ENCODE results near the gene PIEZO1.

- TF ChIP-seq CTCF (conservative IDR thresholded peaks at IDR 0.05 in 1 of 2, IDR thresholded peaks at IDR 0.05 in 1 of 2; ENCODE audit: extremely low read depth in 1 of 2, insufficient read depth in 1 of 2, low read depth in 1 of 2, low read length in 2 of 2): no peak
- no peak for TF ChIP-seq EZH2 (IDR thresholded peaks at IDR 0.05; ENCODE audit: borderline replicate concordance, low read length)
Observed at GRCh38 chr16:88787579-88788314, 2.7 kb upstream of the PIEZO1 start.

Measured in mammary epithelial cell (primary cell).